Fibroblast of upper back skin (primary cell): ENCODE measurements around the gene ASRGL1.
"Not testable (repeated sequence)": the region's sequence is repeated elsewhere in the genome, so short reads cannot be mapped to it uniquely, and the experiment has no call there.

ENCODE experiments used
- DNase-seq: peaks from one replicate; pipeline ENCODE4 v3.0.0-alpha.2; 2013

ASRGL1 gene

DNA sequence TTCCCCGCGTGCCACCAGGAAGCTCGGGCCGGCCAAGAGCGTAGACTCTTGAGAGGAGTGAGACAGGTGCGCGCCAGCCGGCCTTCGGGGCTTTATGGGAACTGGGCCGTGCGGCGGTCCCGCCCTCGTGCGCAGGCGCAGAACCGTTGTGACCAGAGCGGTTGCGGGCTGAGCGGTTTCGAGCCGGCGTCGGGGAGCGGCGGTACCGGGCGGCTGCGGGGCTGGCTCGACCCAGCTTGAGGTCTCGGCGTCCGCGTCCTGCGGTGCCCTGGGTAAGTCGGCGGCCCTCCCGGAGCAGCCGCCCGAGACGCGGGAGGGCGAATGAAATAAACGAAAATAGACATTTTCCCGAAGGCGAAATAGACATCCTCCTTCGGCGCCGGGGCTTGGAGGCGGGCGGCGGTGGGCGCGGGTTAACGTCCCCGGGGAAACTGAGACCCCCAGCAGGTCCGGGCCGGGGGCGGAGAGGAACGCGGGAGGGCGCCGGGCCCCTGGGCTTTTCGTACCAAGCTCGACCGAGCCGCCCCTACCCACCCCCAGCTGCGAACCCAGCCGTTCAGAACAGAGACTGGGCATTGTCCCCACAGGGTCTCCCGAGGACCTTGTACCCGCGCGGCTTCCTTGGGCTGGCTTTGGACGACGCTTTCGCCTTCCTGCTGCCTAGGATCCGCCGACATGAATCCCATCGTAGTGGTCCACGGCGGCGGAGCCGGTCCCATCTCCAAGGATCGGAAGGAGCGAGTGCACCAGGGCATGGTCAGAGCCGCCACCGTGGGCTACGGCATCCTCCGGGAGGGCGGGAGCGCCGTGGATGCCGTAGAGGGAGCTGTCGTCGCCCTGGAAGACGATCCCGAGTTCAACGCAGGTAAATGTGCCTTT lies at the start of gene ASRGL1:
TSS of gene ASRGL1 (plus strand) at position 146 of the 879 bp plus-strand sequence. CDS start at position 676, 530 bp downstream.
- DNase-seq = peak; percentile 35

DNA sequence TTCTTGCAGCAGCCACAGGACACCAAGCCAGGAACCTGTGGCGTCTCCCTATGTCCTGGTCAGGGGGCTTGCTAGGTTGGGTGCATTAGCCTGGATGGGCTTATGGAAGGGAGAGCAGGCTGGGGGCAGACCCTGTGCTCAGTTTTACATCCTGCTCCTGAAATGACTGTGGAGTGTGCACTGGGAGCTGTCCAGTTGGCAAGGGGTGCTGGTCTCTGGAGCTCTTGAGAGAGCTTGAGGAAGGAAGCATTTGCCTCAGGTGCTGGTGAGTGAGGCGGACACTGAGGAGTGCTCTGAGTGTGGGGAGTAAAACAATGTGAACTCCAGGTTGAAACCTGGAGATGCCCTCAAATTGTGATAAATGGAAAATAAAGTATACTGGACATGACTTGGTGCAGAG lies 41.7 kb upstream of the ASRGL1 start:
- DNase-seq = peak; percentile 16

DNA sequence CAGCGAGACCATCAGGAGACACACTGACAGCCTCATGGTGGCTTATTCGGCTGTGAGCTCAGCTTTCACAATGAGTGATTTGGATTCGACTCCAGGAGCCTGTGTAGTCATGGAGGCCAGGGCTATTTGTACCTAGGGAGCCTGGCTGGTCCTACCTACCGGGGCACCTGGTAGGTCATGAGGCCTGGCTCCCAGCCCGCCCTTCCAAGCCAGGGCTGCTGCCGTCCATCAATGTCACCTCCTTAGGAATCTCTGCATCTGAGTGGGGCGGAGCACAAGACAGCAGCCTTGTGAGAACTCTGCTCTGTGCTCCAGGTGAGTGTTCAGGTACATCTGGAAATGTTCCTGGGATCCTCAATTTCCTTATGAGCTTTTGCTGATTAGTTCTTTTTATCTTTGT lies 38.3 kb upstream of the ASRGL1 start, which contains the start of gene SCGB1D4:
TSS of gene SCGB1D4 (minus strand) at position 101 of the 400 bp plus-strand sequence. CDS start at position 36, 65 bp downstream.
- DNase-seq = no peak

DNA sequence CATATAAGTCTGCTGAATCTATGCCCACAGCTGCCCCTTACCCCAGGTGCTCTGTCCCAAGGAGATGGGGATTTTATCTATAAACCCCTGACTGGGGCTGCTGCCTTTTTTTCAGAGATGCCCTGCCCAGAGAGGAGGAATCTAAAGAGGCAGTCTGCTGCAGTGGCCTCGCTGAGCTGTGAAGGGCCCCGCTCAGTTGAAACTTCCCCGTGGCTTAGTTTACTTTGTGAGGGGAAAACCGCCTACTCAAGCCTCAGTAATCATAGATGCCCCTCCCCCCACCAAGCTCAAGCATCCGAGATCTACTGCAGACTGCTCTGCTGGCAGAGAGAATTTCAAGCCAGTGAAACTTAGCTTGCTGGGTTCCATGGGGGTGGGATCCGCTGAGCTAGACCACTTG lies 31.0 kb upstream of the ASRGL1 start:
- DNase-seq = no peak

DNA sequence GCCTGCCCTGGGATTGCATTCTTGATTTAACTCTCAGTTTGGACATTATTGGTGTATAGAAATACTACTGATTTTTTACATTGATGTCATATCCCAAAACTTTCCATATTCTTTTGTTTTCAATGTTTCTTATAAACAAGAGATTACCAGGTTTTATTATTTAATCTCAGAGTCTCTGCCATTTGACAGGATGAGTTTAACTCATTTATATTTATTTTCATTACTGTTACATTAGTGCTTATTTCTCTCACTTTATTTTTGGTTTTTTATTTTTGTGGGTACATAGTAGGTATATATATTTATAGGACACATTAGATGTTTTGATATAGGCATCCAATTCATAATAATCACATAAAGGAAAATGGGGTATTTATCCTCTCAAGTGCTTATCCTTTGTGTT lies 29.3 kb upstream of the ASRGL1 start:
- DNase-seq = no peak

DNA sequence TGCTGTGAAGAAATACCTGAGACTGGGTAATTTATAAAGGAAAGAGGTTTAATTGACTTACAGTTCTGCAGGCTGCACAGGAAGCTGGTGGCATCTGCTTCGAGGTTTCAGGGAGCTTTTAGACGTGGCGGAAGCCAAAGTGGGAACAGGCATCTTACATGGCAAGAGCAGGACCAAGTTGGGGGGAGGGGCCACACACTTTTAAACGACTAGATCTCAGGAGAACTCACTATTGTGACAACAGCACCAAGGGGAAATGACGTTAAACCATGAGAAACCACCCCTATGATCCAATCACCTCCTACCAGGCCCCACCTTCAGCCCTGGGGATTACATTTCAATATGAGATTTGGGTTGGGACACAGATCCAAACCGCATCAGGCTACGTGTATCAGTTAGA lies 27.3 kb upstream of the ASRGL1 start:
- no peak for DNase-seq

DNA sequence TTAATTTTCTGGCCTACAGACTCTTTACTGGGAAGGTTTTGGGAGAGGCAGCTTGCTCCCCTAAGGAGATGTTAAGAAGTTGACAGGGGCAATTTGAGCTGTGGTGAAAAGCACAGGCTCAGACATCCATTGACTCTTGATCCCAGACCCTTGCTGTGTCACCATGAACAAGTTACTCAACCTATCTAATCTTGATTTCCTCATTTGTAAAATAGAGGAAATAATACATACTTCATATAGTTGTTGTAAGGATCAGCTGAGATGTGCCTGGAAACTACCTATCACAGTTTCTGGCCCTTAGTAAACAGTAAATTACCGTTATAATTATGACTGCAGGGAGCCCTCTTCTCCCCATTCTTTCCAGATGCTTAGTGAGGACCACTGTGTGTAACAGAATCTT lies 21.8 kb upstream of the ASRGL1 start:
- no peak for DNase-seq

DNA sequence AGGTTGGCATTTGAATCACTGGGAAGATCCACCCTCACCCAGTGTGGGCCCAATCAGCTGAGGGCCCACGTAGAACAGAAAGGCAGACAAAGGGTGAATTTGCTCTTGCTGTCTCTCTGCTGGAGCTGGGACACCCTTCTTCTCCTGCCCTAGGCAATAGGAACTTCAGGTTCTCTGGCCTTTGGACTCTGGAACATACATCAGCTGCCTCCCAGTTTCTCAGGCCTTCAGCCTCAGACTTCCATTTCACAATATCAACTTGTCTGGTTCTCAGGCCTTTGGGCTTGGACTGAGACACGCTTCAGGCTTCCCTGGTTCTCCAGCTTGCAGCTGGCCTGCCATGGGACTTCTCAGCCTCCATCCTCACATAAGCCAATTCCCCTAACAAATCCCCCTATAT lies 14.7 kb upstream of the ASRGL1 start:
- DNase-seq = no peak

DNA sequence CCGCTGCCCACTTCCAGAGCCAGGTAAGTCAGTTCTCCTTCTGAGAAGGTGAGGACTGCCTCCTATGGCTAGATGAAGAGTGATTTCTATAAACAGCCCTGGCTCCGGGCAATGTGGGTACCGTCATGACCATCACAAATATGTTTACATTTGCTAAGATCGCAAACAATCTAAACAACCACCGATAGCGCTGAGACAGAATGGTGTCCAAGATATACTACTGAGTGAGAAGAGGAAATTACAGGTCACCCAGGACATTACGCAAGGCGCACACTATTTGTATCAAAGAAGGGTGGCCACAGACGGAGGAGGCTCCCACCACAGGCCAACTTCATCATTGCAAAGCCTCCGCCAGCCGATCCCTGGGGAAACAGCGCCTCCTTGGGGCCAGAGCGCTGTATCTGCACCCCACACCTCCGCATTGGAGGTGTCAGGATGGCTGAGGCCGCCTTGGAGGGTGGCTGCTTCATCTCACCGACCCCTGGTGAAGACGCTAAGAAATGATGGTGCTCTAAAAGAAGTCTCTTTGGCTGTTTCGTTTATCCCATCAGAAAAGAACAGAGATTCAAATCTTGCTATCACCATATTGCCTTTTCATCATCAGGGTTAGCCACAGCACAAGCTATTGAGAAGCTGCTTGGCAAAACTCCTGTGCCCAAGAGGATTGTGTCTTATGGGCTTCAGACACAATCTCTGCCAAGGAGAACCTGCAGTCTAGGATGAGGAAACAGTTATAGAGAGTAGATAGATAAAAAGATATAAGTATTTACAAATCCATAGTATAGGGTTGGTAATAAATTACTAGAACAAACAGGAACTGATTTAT lies 12.3 kb upstream of the ASRGL1 start:
- no peak for DNase-seq

DNA sequence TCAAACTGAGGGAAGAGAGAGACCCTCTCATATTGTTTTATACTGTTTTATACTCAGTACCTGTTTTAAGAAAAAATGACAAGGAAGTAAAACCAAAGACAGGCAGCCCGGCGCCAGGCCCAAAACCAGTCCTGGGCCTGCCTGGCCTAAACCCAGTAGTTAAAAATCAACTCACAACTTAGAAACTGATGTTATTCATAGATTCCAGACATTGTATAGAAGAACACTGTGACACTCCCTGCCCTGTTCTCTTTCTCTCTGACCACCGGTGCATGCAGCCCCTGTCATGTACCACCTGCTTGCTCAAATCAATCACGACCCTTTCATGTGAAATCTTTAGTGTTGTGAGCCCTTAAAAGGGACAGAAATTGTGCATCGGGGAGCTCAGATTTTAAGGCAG lies 11.5 kb upstream of the ASRGL1 start:
- not testable (repeated sequence) for DNase-seq

DNA sequence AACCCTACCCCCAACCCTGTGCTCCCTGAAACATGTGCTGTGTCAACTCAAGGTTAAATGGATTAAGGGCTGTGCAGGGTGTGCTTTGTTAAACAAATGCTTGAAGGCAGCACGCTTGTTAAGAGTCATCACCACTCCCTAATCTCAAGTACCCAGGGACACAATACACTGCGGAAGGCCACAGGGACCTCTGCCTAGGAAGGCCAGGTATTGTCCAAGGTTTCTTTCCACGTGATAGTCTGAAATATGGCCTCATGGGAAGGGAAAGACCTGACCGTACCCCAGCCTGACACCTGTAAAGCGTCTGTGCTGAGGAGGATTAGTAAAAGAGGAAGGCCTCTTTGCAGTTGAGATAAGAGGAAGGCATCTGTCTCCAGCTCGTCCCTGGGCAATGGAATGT lies 10.5 kb upstream of the ASRGL1 start:
- DNase-seq = not testable (repeated sequence)

DNA sequence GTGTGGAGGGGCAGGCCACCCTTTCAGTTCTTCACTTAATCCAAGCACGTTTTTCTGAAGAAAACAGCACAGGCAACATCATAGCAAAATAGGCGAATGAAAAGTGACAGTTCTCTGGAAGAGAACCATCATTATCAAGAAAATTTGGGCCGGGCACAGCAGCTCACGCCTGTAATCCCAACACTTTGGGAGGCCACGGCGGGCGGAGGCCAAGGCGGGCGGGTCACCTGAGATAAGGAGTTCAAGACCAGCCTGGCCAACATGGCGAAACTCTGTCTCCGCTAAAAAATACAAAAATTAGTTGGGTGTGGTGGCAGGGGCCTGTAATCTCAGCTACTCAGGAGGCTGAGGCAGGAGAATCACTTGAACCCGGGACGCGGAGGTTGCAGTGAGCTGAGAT lies 9.7 kb upstream of the ASRGL1 start:
- DNase-seq = not testable (repeated sequence)

DNA sequence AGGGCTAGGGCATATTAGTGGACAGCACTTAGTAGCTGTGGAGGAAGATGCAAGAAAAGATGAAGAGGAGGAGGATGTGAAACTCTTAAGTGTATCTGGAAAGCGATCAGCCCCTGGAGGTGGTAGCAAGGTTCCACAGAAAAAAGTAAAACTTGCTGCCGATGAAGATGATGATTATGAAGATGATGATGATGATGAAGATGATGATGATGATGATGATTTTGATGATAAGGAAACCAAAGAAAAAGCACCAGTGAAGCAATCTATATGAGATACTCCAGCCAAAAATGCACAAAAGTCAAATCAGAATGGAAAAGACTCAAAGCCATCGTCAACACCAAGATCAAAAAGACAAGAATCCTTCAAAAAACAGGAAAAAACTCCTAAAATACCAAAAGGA lies 6.0 kb upstream of the ASRGL1 start:
- not testable (repeated sequence) for DNase-seq

DNA sequence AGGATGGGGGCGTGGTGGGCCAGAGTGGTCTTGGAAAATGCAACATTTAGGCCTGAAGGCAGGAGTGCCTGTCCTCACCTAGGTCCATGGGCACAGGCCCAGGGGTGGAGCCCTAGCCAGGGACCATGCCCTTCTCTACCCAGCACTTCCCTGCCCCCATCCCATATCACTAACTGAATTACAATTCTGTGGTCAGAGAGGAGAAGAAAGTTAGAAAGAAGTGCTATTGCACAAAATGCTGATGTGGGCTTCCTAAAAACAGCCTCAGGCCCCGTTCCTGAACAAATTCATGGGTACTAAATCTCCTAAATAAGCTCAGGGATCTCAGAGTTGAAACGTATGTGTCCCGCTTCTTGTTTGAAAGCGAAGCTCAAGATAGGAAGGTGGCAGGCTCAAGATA lies 3.5 kb upstream of the ASRGL1 start:
- no peak for DNase-seq

DNA sequence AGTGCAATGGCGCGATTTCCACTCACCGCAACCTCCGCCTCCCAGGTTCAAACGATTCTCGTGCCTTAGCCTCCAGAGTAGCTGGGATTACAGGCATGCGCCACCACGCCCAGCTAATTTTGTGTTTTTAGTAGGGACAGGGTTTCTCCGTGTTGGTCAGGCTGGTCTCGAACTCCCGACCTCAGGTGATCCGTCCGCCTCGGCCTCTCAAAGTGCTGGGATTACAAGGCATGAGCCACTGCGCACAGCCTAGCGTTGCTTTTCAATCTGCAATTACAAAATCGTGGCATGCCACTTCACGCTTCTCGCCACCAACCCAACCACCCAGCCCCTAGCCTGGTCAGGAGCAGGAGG lies 322 bp upstream of the ASRGL1 start:
- DNase-seq = not testable (repeated sequence)

DNA sequence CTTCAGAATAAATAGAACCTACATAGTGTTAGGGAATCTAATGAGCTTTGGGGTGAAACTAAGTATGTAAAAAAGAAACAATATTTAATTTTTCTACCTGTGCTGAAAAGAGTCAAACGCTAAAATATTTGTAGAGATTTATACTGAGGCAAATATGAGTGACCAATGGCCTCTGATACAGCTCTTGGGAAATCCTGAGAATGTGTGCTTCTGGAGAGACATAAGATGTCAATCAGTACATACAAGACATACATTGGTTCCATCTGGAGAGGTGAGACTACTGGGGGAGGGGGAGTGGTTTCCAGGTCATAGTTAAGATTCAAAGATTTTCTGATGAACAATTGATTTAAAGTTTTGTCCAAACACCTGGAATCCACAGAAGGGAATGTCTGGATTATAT lies 970 bp downstream of the ASRGL1 start:
- no peak for DNase-seq

DNA sequence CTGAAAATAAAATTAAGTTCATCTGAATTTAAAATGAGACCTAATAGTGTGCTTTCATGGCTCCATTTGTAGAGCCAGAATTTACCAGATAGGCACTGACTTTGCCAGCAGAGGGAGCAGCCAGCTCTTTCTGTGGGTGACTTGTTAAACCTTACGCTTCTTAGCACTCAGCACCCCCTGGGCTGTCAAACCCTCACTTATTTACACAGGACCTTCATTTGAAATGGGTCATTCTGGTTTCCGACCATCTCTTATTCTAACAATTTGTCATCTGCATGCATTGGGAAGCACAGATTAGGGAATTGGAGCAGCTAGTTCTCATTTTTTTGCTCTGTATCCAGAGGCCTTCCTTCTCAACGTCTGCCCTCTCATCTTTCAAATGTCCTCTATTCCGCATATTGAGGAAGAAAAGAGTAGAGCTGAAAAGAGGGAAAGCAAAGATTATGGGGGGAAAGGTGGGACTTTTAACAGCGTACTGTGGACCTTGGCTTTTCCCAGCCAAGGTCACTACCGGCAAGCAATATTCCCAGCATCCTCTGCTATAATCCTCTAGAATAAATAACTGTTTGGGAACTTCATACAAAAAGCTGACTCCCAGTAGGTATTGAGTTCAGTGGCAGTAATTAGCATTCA lies 3.1 kb downstream of the ASRGL1 start:
- peak; percentile 40 for DNase-seq

DNA sequence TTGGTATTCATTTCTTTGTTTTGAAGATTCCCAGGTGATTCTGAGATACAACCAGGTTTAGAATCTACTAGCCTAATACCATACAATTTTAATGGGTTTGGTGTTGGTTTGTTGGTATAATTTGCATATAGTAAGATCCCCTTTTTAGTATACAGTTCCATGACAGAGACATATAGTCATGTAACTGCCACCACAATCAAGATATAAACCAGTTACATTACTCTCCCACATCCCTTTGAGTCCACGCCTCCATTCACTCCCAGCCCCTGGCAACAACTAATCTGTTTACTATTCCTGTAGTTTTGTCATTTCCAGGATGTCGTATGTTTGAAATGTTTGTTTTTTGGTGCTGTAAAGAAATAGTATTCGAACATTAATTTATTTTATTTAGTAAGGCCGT lies 4.3 kb downstream of the ASRGL1 start:
- DNase-seq = no peak

DNA sequence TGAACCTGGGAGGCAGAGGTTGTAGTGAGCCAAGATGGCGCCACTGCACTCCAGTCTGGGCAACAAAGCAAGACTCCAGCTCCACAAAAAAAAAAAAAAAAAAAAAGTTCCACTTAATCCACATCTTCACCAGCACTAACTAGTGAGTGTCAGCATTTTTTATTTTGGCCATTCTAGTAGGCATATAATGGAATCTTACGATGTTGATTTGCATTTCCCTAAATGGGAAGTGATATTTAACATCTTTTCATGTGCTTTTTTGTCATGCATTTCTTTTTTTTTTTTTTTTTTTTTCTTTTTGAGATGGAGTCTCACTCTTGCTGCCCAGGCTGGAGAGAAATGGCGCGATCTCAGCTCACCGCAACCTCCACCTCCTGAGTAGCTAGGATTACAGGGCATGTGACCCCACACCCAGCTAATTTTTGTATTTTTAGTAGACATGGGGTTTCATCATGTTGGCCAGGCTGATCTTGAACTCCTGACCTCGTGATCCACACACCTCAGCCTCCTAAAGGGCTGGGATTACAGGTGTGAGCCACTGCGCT lies 6.5 kb downstream of the ASRGL1 start:
- DNase-seq = not testable (repeated sequence)

DNA sequence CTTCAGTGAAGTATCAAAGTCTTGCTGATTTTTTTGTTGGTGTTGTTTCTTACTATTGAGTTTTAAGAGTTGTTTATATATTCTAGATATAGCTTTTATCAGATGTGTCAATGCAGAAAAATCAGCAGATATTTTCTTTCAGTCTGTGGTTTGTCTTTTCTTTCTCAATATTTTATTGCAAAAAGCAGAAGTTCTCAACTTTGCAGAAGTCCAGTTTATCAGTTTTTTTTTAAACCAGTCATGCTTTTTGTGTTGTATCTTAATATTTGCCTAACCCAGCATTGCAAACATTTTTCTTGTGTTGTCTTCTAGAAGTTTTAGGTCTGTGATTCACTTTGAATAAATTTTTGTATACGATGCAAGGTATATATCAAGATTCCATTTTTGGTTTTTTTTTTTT lies 7.0 kb downstream of the ASRGL1 start:
- DNase-seq = no peak

DNA sequence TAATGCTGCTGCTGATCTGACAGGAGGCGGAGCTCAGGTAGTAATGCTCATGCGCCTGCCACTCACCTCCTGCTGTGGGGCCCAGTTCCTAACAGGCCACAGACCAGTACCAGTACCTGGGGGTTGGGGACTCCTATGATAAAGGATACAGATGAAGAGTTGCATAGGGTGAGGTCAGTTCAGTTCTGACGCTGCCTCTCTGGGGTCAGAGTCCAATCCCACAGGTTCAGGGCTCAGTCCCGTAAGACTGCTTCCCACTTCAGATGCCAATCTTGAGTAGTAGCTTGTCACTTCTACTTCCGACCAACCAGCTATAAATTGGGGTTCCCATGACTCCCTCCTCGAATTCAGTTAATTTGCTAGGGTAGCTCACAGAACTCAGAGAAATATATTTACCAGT lies 8.6 kb downstream of the ASRGL1 start:
- no peak for DNase-seq

DNA sequence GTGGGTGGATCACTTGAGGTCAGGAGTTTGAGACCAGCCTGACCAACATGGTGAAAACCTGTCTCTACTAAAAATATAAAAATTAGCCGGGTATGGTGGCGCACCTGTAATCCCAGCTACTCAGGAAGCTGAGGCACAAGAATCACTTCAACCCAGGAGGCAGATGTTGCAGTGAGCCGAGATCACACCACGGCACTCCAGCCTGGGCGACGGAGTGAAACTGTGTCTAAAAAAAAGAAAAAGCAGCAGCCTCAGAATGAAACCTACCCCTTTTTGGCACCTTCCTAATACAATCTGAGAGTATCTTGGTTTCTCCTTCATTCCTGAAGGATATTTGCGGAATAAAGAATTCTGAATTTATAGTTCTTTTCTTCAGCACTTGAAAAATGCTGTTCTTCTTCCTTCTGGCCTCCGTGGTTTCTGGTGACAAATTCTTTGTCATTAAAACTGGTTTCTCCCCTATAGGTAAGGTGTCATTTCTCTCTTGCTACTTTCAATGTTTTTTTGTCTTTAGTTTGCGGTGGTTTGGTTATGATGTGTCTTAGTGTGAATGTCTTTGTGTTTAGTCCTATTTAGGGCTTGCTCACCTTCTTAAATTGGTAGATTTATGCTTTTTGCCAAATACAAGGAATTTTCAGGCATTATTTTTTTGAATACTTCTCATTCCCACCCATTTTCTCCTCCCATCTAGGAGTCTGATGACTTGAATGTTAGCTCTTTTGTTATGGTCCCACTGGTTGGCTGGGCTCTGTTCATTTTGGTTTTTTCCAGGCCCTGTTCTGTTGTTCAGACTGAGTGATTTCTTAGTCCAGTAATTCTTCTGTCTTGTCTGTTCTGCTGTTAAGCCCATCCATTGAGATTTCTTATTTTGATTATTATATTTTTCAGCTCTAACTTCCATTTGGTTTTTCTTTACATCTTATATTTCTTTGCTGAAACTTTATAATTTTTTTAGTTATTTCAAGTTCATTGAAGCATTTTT lies 15.4 kb downstream of the ASRGL1 start:
- no peak for DNase-seq
